HEK293T (cell line): Measurements from ENCODE around the gene CTNNA3.

ENCODE experiments used
- ARNT ChIP-seq: fragments of 450-650 bp; IDR thresholded peaks from 2 replicates; pipeline ENCODE4 v1.6.1; 2017; ENCODE audit warnings: mild to moderate bottlenecking
- CTBP1 ChIP-seq: fragments of 450-650 bp; IDR thresholded peaks from 2 replicates; pipeline ENCODE4 v1.6.1; 2016; ENCODE audit warnings: borderline replicate concordance
- ELF4 ChIP-seq: fragments of 450-650 bp; IDR thresholded peaks from 2 replicates; pipeline ENCODE4 v1.6.1; 2017; ENCODE audit warnings: antibody characterized with exemption
- FOXA1 ChIP-seq: fragments of 450-650 bp; IDR thresholded peaks from 2 replicates; pipeline ENCODE4 v1.6.1; 2016; ENCODE audit warnings: mild to moderate bottlenecking
- FOXK2 ChIP-seq: fragments of 450-650 bp; IDR thresholded peaks from 2 replicates; pipeline ENCODE4 v1.6.1; 2016; ENCODE audit warnings: mild to moderate bottlenecking
- FOXM1 ChIP-seq: fragments of 450-650 bp; IDR thresholded peaks from 2 replicates; pipeline ENCODE4 v1.6.1; 2017; ENCODE audit warnings: mild to moderate bottlenecking, borderline replicate concordance
- LEF1 ChIP-seq: fragments of 450-650 bp; IDR thresholded peaks from 2 replicates; pipeline ENCODE4 v1.6.1; 2017; ENCODE audit warnings: mild to moderate bottlenecking, borderline replicate concordance
- NFRKB ChIP-seq: fragments of 450-650 bp; IDR thresholded peaks from 2 replicates; pipeline ENCODE4 v1.6.1; 2016; ENCODE audit warnings: mild to moderate bottlenecking, moderate library complexity
- PKNOX1 ChIP-seq: fragments of 450-650 bp; IDR thresholded peaks from 2 replicates; pipeline ENCODE4 v1.6.1; 2016
- SUZ12 ChIP-seq: fragments of 450-650 bp; IDR thresholded peaks from 2 replicates; pipeline ENCODE4 v1.6.1; 2016; ENCODE audit warnings: mild to moderate bottlenecking
- TARDBP ChIP-seq: fragments of 450-650 bp; IDR thresholded peaks from 2 replicates; pipeline ENCODE4 v1.6.1; 2016

- no peak for TF ChIP-seq FOXM1
- TF ChIP-seq SUZ12 = no peak
- no peak for TF ChIP-seq TARDBP
- TF ChIP-seq FOXK2 = no peak
- no peak for TF ChIP-seq FOXA1
- TF ChIP-seq PKNOX1 = no peak
- no peak for TF ChIP-seq CTBP1
- no peak for TF ChIP-seq LEF1
- no peak for TF ChIP-seq NFRKB
- TF ChIP-seq ELF4 = no peak
- TF ChIP-seq ARNT = no peak
These were observed 38.2 kb downstream of the CTNNA3 start for GRCh38 chr10:67657775-67658174.
